ENCODE measurements around the gene ACSF3.

- TF ChIP-seq POLR2AphosphoS5 (IDR thresholded peaks at IDR 0.05; ENCODE audit: low read depth, low read length) (no peak), TCF7L2 (IDR thresholded peaks at IDR 0.05; ENCODE audit: borderline replicate concordance, extremely low read depth, insufficient read depth, insufficient read length) (no peak), REST (IDR thresholded peaks at IDR 0.05; ENCODE audit: low read depth) (no peak), ZNF274 (IDR thresholded peaks at IDR 0.05; ENCODE audit: low read depth, low read length) (no peak)
Measured at GRCh38 chr16:89143911-89144675, 50.4 kb downstream of the ACSF3 start.
